Neural progenitor cell (in vitro differentiated cells): ENCODE data around the gene AIFM2. TPM values are rescaled to one million over a fixed set of nuclear protein-coding genes. Genes with fewer than 3 reads are reported as not detected.

Experiments
- DNase-seq: peaks from one replicate; pipeline ENCODE4 v3.0.0-alpha.2; 2016; ENCODE audit warnings: low spot score
- H2AFZ ChIP-seq: fragments of 200-600 bp; sonication (generic); replicated peaks from 2 replicates; pipeline ENCODE4 v1.6.1; 2016; ENCODE audit warnings: antibody characterized with exemption
- H3F3A ChIP-seq: fragments of 200-600 bp; sonication (generic); 2 replicates; pipeline ENCODE4 v1.6.1; 2016; ENCODE audit warnings: antibody characterized with exemption, low read depth
- H3K27ac ChIP-seq: fragments of 200-600 bp; sonication (generic); 2 replicates; pipeline ENCODE4 v1.5.1; 2016; ENCODE audit warnings: mild to moderate bottlenecking
- H3K27me3 ChIP-seq: fragments of 200-600 bp; sonication (generic); 2 replicates; pipeline ENCODE4 v1.6.1; 2016; ENCODE audit warnings: mild to moderate bottlenecking, moderate library complexity
- H3K36me3 ChIP-seq: fragments of 200-600 bp; sonication (generic); 2 replicates; pipeline ENCODE4 v1.5.1; 2016
- H3K4me1 ChIP-seq: fragments of 200-600 bp; sonication (generic); 2 replicates; pipeline ENCODE4 v1.6.1; 2016; ENCODE audit warnings: mixed run types
- H3K4me2 ChIP-seq: fragments of 200-600 bp; sonication (generic); 2 replicates; pipeline ENCODE4 v1.6.1; 2016
- H3K4me3 ChIP-seq: fragments of 200-600 bp; sonication (generic); 2 replicates; pipeline ENCODE4 v1.5.1; 2016
- H3K79me2 ChIP-seq: fragments of 200-600 bp; sonication (generic); 2 replicates; pipeline ENCODE4 v1.6.1; 2016; ENCODE audit warnings: low read depth
- H3K9ac ChIP-seq: fragments of 200-600 bp; sonication (generic); 2 replicates; pipeline ENCODE4 v1.6.1; 2016
- H3K9me3 ChIP-seq: fragments of 200-600 bp; sonication (generic); 2 replicates; pipeline ENCODE4 v1.5.1; 2016; ENCODE audit warnings: low read depth
- H4K20me1 ChIP-seq: fragments of 200-600 bp; sonication (generic); 2 replicates; pipeline ENCODE4 v1.6.1; 2016; ENCODE audit warnings: low read depth
- H3K27ac Mint-ChIP-seq: 3 replicates; pipeline ENCODE4 v1.8.0; 2021; ENCODE audit warnings: mixed read lengths
- H3K27me3 Mint-ChIP-seq: 2 replicates; pipeline ENCODE4 v1.8.0; 2022; ENCODE audit warnings: low read depth, mild to moderate bottlenecking, inconsistent platforms, moderate library complexity, mixed read lengths; ENCODE audit not compliant: insufficient read depth
- H3K36me3 Mint-ChIP-seq: 3 replicates; pipeline ENCODE4 v1.8.0; 2021; ENCODE audit warnings: mixed read lengths
- H3K4me1 Mint-ChIP-seq: 3 replicates; pipeline ENCODE4 v1.8.0; 2021; ENCODE audit warnings: mixed read lengths
- H3K4me3 Mint-ChIP-seq: 3 replicates; pipeline ENCODE4 v1.8.0; 2021; ENCODE audit warnings: mild to moderate bottlenecking, moderate library complexity, mixed read lengths
- H3K9me3 Mint-ChIP-seq: 3 replicates; pipeline ENCODE4 v1.8.0; 2020; ENCODE audit warnings: mixed read lengths
- EZH2 ChIP-seq: fragments of 200-600 bp; sonication (generic); IDR thresholded peaks from 2 replicates; pipeline ENCODE4 v1.6.1; 2017; ENCODE audit warnings: antibody characterized with exemption, mild to moderate bottlenecking, moderate library complexity
- EZH2phosphoT487 ChIP-seq: fragments of 200-600 bp; sonication (generic); IDR thresholded peaks from 2 replicates; pipeline ENCODE4 v1.6.1; 2017; ENCODE audit warnings: antibody characterized with exemption
- total RNA-seq: library from RNA; depleted of rRNA; stranded (reverse); fragments of >200 nt; gene quantifications from 2 replicates; pipeline ENCODE4 v1.2.3, GENCODE V29; 2015; ENCODE audit warnings: low replicate concordance
- TF ChIP-seq, protein P1 (sequence below): fragments of 200-600 bp; sonication (generic); IDR thresholded peaks from 2 replicates; pipeline ENCODE4 v1.5.1; 2017; ENCODE audit warnings: antibody characterized with exemption, mild to moderate bottlenecking

The AIFM2 gene
- total RNA-seq, 1 donor from 2014 or later, result 1.1 TPM

DNA sequence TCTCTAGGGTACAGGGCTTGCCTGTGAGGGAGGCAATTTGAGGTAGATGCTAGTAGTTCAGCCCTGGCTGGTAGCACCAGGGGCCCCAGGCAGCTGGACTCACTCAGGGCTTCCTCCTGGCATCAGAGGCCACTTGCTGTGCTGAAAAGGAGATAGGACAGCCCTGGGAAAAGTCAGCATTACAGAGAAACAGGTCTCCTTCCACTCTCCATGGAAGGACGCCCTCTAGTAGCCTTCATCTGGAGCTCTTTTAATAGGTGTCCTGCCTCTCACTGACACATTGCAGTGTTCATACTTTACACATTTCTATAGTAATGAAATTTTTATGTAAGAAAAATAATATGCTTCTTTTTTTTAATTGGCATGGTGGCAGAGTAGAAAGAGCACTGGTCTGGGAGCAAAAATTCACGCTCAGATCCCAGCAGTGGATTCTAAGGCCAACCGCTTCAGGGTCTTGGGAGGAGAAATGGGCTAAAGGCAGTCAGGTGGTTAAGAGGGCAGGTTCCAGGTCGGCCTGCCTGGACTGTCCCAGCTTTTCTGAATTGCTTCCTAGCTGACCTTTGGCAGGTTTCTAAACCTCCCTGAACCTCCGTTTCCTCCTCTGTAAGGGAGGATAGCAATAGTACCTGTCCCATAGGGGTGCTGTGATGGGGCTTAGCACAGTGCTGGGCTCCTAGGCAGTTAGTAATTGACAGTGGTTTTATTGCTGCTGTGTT lies 35.8 kb downstream of the AIFM2 start:
- Histone ChIP-seq H3K36me3 (peaks cover 5% of the 10 kb centered on the region), H3K4me2 (no peak overlapping the region), H3K9me3 (no peaks in the 10 kb centered on the region), H3F3A (no peaks in the 10 kb centered on the region), H3K4me1 (no peaks in the 10 kb centered on the region), H4K20me1 (no peaks in the 10 kb centered on the region), H3K27ac (no peak overlapping the region), H3K79me2 (no peaks in the 10 kb centered on the region), H3K27me3 (no peaks in the 10 kb centered on the region), H2AFZ (no peak overlapping the region), H3K9ac (no peak overlapping the region), H3K4me3 (no peak overlapping the region)
- DNase-seq, result no peak
- H3K9me3 Mint-ChIP-seq, result no peaks in the 10 kb centered on the region
- no peaks in the 10 kb centered on the region for H3K4me1 Mint-ChIP-seq
- no peak for TF ChIP-seq EZH2phosphoT487
- no peak for TF ChIP-seq EZH2
- TF ChIP-seq, protein P1, sequence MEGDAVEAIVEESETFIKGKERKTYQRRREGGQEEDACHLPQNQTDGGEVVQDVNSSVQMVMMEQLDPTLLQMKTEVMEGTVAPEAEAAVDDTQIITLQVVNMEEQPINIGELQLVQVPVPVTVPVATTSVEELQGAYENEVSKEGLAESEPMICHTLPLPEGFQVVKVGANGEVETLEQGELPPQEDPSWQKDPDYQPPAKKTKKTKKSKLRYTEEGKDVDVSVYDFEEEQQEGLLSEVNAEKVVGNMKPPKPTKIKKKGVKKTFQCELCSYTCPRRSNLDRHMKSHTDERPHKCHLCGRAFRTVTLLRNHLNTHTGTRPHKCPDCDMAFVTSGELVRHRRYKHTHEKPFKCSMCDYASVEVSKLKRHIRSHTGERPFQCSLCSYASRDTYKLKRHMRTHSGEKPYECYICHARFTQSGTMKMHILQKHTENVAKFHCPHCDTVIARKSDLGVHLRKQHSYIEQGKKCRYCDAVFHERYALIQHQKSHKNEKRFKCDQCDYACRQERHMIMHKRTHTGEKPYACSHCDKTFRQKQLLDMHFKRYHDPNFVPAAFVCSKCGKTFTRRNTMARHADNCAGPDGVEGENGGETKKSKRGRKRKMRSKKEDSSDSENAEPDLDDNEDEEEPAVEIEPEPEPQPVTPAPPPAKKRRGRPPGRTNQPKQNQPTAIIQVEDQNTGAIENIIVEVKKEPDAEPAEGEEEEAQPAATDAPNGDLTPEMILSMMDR, result no peak
- H3K36me3 Mint-ChIP-seq, result peaks cover 64% of the 10 kb centered on the region
- H3K27me3 Mint-ChIP-seq, result peaks cover 3% of the 10 kb centered on the region
- no peak overlapping the region for H3K27ac Mint-ChIP-seq
- no peak overlapping the region for H3K4me3 Mint-ChIP-seq

DNA sequence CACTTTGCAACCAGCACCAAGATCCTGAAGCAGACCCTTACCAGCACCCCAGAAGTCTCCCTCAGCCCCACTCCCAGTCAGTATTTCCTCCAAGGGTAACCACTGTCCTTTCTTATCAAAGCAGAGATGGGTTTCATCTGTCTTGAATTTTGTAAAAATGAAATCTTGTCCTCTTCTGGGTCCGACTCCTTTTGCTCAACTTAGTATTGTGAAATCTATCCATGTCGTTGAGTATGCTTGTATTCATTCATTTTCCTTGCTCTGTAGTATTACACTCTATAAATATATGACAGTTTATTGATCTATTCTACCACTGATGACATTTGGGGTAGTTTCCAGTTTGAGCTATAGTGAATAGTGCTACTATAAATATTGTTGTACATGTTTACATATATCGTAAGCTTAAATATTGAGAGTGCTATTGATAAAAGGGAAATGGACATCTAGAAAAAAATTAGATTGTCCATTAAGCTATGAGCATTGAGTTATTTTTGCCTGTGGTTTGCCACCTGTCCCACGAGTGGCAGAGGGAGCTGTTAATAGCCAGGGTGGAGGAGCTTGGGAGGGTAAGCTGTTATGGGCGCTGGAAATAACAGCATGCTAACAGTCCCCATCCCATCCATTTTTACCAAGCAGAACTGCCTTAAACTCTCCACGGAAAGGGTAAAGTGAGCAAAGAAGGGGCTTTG lies 36.5 kb downstream of the AIFM2 start:
- Histone ChIP-seq H3K4me1 (no peaks in the 10 kb centered on the region), H3K4me2 (no peak overlapping the region), H3K36me3 (no peaks in the 10 kb centered on the region), H2AFZ (no peak overlapping the region), H3K4me3 (no peak overlapping the region), H3F3A (no peaks in the 10 kb centered on the region), H3K27ac (no peak overlapping the region), H3K9me3 (no peaks in the 10 kb centered on the region), H3K9ac (no peak overlapping the region), H3K27me3 (no peaks in the 10 kb centered on the region), H3K79me2 (no peaks in the 10 kb centered on the region), H4K20me1 (no peaks in the 10 kb centered on the region)
- DNase-seq, result no peak
- Mint-ChIP-seq H3K27me3 (no peaks in the 10 kb centered on the region), H3K36me3 (peaks cover 59% of the 10 kb centered on the region), H3K9me3 (no peaks in the 10 kb centered on the region), H3K4me1 (no peaks in the 10 kb centered on the region), H3K27ac (no peak overlapping the region), H3K4me3 (no peak overlapping the region)
- TF ChIP-seq, protein P1, result no peak
- TF ChIP-seq EZH2phosphoT487 (no peak), EZH2 (no peak)

DNA sequence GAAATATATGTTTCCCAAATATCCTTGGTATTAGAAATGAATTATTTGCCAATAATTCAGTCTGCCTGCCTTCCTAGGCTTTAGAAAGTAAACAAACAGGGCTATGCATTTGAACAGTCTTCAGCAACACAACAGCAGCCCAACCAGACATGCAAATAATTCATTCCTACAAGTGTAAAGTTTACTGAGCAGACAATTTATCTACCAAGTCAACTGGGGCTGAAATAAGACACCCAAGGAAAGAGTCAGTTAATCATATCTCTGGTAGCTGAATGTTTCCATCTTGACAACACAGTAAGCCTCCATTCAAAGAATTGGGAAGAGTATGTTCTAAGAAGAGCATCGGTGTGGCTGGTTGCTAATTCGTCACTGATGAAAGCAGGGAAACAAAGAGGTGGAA lies 38.4 kb downstream of the AIFM2 start:
- Histone ChIP-seq H3K4me1 (no peaks in the 10 kb centered on the region), H3K79me2 (no peaks in the 10 kb centered on the region), H3K27ac (no peak overlapping the region), H3F3A (no peaks in the 10 kb centered on the region), H3K4me2 (no peak overlapping the region), H2AFZ (no peak overlapping the region), H3K9me3 (no peaks in the 10 kb centered on the region), H3K9ac (no peak overlapping the region), H4K20me1 (no peaks in the 10 kb centered on the region), H3K27me3 (no peaks in the 10 kb centered on the region), H3K36me3 (no peaks in the 10 kb centered on the region), H3K4me3 (no peak overlapping the region)
- Mint-ChIP-seq H3K27ac (no peak overlapping the region), H3K4me3 (no peak overlapping the region), H3K27me3 (no peaks in the 10 kb centered on the region), H3K9me3 (no peaks in the 10 kb centered on the region), H3K4me1 (no peaks in the 10 kb centered on the region), H3K36me3 (peaks cover 55% of the 10 kb centered on the region)
- TF ChIP-seq EZH2phosphoT487 (no peak), EZH2 (no peak)
- TF ChIP-seq, protein P1, result no peak
- no peak for DNase-seq
